Stomach (tissue), 4 donors: ENCODE results near the gene KIF6.

Source experiments
- EP300 ChIP-seq: sonication (generic); formaldehyde crosslinking; IDR thresholded peaks from one replicate; pipeline ENCODE4 v1.6.1; 2017; ENCODE audit warnings: antibody characterized with exemption
- POLR2A ChIP-seq, 4 donors: fragments of 450-650 bp; IDR thresholded peaks; one replicate each; pipeline ENCODE4 v1.6.1; 2016; ENCODE audit warnings: antibody characterized with exemption in 4 of 4, control low read depth in 2 of 4, mild to moderate bottlenecking in 1 of 4, moderate library complexity in 1 of 4
- POLR2AphosphoS5 ChIP-seq, 3 donors: sonication (generic); formaldehyde crosslinking; IDR thresholded peaks; one replicate each; pipeline ENCODE4 v1.6.1; 2016; ENCODE audit warnings: antibody characterized with exemption in 3 of 3
- TF ChIP-seq, protein P1 (sequence below), 7 experiments: fragments of 450-650 bp in 4 of 7; fragments of 200-600 bp in 3 of 7; sonication (generic) in 3 of 7; IDR thresholded peaks; one replicate each; pipeline ENCODE4 v1.5.1; 2016 to 2019; ENCODE audit warnings: antibody characterized with exemption in 7 of 7, control low read depth in 2 of 7, mild to moderate bottlenecking in 1 of 7

DNA sequence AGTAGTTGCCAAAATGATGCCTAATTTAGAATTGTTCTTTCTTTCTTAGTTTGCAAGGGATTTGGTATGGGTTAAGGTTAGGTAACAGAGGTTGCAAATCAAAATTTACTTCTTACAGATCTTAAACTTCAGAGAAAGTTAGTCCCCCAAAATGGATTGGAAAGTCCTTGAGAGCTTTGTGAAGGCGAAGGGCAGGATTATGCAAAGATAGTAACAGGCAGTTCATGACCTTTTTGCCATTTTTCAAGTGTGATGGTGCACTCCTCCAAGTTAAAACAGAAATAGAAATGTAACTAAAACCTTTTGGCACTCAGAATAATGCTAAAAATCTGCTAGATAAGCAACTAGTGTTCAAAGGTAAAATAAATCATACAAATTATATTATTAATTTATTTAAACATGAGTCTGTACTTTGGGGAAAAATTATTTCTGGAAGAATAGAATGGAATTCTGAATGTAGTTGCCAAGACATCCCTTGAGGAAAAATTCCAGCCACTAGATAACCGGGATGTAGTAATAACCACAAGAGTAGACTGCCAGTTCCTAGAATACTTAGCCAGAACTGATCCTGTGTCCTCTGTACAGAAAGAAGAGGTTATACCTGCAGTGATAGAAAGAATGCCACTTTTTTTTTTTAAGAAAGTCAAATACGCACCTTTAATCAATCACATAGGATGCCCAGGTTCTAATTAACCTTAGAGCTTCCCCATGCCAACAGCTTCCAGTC, 35.2 kb upstream of the KIF6 start:
- TF ChIP-seq POLR2A (IDR thresholded peaks at IDR 0.05) (no peak), EP300 (no peak), POLR2AphosphoS5 (IDR thresholded peaks at IDR 0.05) (no peak)
- TF ChIP-seq, protein P1, sequence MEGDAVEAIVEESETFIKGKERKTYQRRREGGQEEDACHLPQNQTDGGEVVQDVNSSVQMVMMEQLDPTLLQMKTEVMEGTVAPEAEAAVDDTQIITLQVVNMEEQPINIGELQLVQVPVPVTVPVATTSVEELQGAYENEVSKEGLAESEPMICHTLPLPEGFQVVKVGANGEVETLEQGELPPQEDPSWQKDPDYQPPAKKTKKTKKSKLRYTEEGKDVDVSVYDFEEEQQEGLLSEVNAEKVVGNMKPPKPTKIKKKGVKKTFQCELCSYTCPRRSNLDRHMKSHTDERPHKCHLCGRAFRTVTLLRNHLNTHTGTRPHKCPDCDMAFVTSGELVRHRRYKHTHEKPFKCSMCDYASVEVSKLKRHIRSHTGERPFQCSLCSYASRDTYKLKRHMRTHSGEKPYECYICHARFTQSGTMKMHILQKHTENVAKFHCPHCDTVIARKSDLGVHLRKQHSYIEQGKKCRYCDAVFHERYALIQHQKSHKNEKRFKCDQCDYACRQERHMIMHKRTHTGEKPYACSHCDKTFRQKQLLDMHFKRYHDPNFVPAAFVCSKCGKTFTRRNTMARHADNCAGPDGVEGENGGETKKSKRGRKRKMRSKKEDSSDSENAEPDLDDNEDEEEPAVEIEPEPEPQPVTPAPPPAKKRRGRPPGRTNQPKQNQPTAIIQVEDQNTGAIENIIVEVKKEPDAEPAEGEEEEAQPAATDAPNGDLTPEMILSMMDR (IDR thresholded peaks at IDR 0.05): no peak
